K562 (cell line): ENCODE measurements around the gene BTBD16. TPM values are rescaled to one million over a fixed set of nuclear protein-coding genes. Genes with fewer than 3 reads are reported as not detected.

Experiments
- ATAC-seq: fragments of 200-7000 bp; cut with Tn5 transposase; 3 replicates; pipeline ENCODE4 v1.9.1; 2020; ENCODE audit warnings: moderate library complexity
- BruUV-seq: library from RNA; stranded (reverse); fragments of 400-500 nt; replicated peaks from 2 replicates; lab custom pipeline; 2021; lab: Mats Ljungman, UMichigan
- CTCF ChIA-PET: fragments of 300-600 bp; formaldehyde crosslinking; extraction: SDS; loops from one replicate; lab custom pipeline; 2021; ENCODE audit warnings: low intra/inter-chr PET ratio; lab: Yijun Ruan, JAX
- POLR2A ChIA-PET: fragments of 300-600, 350-650 bp; sonication (Branson Sonifier 250); formaldehyde crosslinking; extraction: SDS; loops from one replicate; lab custom pipeline; 2021; ENCODE audit warnings: antibody characterized with exemption, inconsistent platforms; lab: Yijun Ruan, JAX
- DNase-seq, 4 experiments: peaks; one replicate each; pipeline versions ENCODE4 v3.0.0 to v3.0.0-alpha.2; 2011 to 2018; ENCODE audit warnings: low spot score in 3 of 4, mixed read lengths in 3 of 4; ENCODE audit errors: extremely low read depth in 1 of 4
- FAIRE-seq: peaks from 2 replicates; lab custom pipeline; 2011; peaks lifted over from hg19 to GRCh38; lab: Jason Lieb, UNC
- H2AFZ ChIP-seq: 2 replicates; pipeline ENCODE4 v1.6.0; 2011; ENCODE audit warnings: low read depth, low read length, control low read depth, inconsistent platforms
- H3K27ac ChIP-seq: fragments of 200-600 bp; 3 replicates; pipeline ENCODE4 v1.8.0; 2011; ENCODE audit warnings: low read depth, mild to moderate bottlenecking, control low read depth, inconsistent platforms, low read length, moderate library complexity, mixed read lengths; ENCODE audit errors: extremely low read depth
- H3K27me3 ChIP-seq, 2 experiments: fragments of 300-600 bp in 1 of 2; 2 replicates in 1 of 2; 3 replicates in 1 of 2; pipeline versions ENCODE4 v1.6.0 to v1.8.0; 2011; ENCODE audit warnings: inconsistent platforms in 2 of 2, low read length in 2 of 2, mild to moderate bottlenecking in 1 of 2, mixed read lengths in 1 of 2, moderate library complexity in 1 of 2; ENCODE audit not compliant: control insufficient read depth in 2 of 2, insufficient read depth in 2 of 2
- H3K36me3 ChIP-seq: fragments of 300-600 bp; 3 replicates; pipeline ENCODE4 v1.8.0; 2011; ENCODE audit warnings: mild to moderate bottlenecking, low read length, inconsistent platforms; ENCODE audit not compliant: control insufficient read depth, insufficient read depth
- H3K4me1 ChIP-seq, 2 experiments: fragments of 200-600 bp in 1 of 2; replicated peaks in 1 of 2; 2 replicates in 1 of 2; 3 replicates in 1 of 2; pipeline versions ENCODE4 v1.5.1 to v1.8.0; 2011; ENCODE audit warnings: inconsistent platforms in 2 of 2, low read length in 2 of 2, mild to moderate bottlenecking in 1 of 2, mixed read lengths in 1 of 2, moderate library complexity in 1 of 2; ENCODE audit not compliant: control insufficient read depth in 2 of 2, insufficient read depth in 2 of 2
- H3K4me2 ChIP-seq: 2 replicates; pipeline ENCODE4 v1.6.1; 2011; ENCODE audit warnings: low read length, control low read depth, inconsistent platforms, mixed read lengths; ENCODE audit not compliant: insufficient read depth
- H3K4me3 ChIP-seq: fragments of 200-600 bp; sonication (generic), shearing (Covaris generic); 2 replicates; pipeline ENCODE4 v1.5.1; 2016; ENCODE audit warnings: control low read depth, inconsistent platforms
- H3K79me2 ChIP-seq: fragments of 200-600 bp; 3 replicates; pipeline ENCODE4 v1.8.0; 2011; ENCODE audit warnings: low read length, inconsistent platforms; ENCODE audit not compliant: control insufficient read depth, insufficient read depth
- H3K9ac ChIP-seq, 2 experiments: 2 replicates each; pipeline versions ENCODE4 v1.6.0 to v1.6.1; 2011; ENCODE audit warnings: low read depth in 2 of 2, low read length in 2 of 2, control low read depth in 1 of 2, inconsistent platforms in 1 of 2, mild to moderate bottlenecking in 1 of 2, mixed read lengths in 1 of 2; ENCODE audit not compliant: insufficient read depth in 1 of 2
- H3K9me1 ChIP-seq: one replicate; pipeline ENCODE4 v1.6.0; 2011; ENCODE audit warnings: inconsistent platforms, mild to moderate bottlenecking, low read length, moderate library complexity; ENCODE audit not compliant: control insufficient read depth, insufficient read depth
- H3K9me3 ChIP-seq: replicated peaks from 2 replicates; pipeline ENCODE4 v1.5.1; 2011; ENCODE audit warnings: low read depth, low read length, inconsistent platforms; ENCODE audit not compliant: control insufficient read depth, insufficient read depth
- H4K20me1 ChIP-seq: replicated peaks from 2 replicates; pipeline ENCODE4 v1.6.1; 2011; ENCODE audit warnings: low read length, inconsistent platforms, mixed read lengths; ENCODE audit not compliant: control insufficient read depth, insufficient read depth
- ATF3 ChIP-seq, 2 experiments: fragments of 450-650 bp in 1 of 2; sonication (generic) in 1 of 2; formaldehyde crosslinking in 1 of 2; IDR thresholded peaks in 1 of 2; conservative IDR thresholded peaks in 1 of 2; 2 replicates each; pipeline versions ENCODE4 v1.6.1 to v1.8.1; 2016 to 2023; ENCODE audit warnings: mild to moderate bottlenecking in 2 of 2, moderate library complexity in 2 of 2, inconsistent platforms in 1 of 2, missing genetic modification reagents in 1 of 2
- ESRRB ChIP-seq: fragments of 250-450 bp; sonication (Bioruptor Pico); IDR thresholded peaks from 2 replicates; pipeline ENCODE4 v1.5.0; 2020; ENCODE audit warnings: mild to moderate bottlenecking, moderate library complexity, borderline replicate concordance
- HMG20B ChIP-seq: fragments of 250-450 bp; sonication (Bioruptor Pico); IDR thresholded peaks from 2 replicates; pipeline ENCODE4 v1.5.0; 2021; ENCODE audit warnings: mild to moderate bottlenecking
- HMGN3 ChIP-seq: IDR thresholded peaks from 2 replicates; pipeline ENCODE4 v1.6.1; 2011; ENCODE audit warnings: borderline replicate concordance, low read depth, mild to moderate bottlenecking, mixed read lengths, low read length; ENCODE audit not compliant: insufficient read length; ENCODE audit errors: extremely low read depth
- JUNB ChIP-seq: fragments of 450-650 bp; formaldehyde crosslinking; conservative IDR thresholded peaks from 2 replicates; pipeline ENCODE4 v1.4.0; 2020; ENCODE audit warnings: mild to moderate bottlenecking
- KLF13 ChIP-seq: fragments of 450-650 bp; IDR thresholded peaks from 2 replicates; pipeline ENCODE4 v1.6.1; 2016; ENCODE audit warnings: missing genetic modification characterization, low read depth, mild to moderate bottlenecking, missing compliant biosample characterization, moderate library complexity, borderline replicate concordance
- MCM7 ChIP-seq, 2 experiments: fragments of 450-650 bp; IDR thresholded peaks; 2 replicates each; pipeline ENCODE4 v1.6.1; 2016 to 2018
- NRF1 ChIP-seq, 2 experiments: fragments of 450-650 bp; IDR thresholded peaks in 1 of 2; conservative IDR thresholded peaks in 1 of 2; 2 replicates each; pipeline ENCODE4 v1.6.1; 2014; ENCODE audit warnings: mild to moderate bottlenecking in 2 of 2
- RBM22 ChIP-seq: fragments of 200-400 bp; formaldehyde crosslinking; IDR thresholded peaks from 2 replicates; pipeline ENCODE4 v1.6.1; 2018; ENCODE audit warnings: low read length, low read depth; ENCODE audit not compliant: poor library complexity, severe bottlenecking
- SIN3B ChIP-seq: fragments of 450-650 bp; IDR thresholded peaks from 2 replicates; pipeline ENCODE4 v1.6.1; 2017; ENCODE audit warnings: low read depth, mild to moderate bottlenecking, moderate library complexity
- TAF15 ChIP-seq: fragments of 200-400 bp; formaldehyde crosslinking; IDR thresholded peaks from 2 replicates; pipeline ENCODE4 v1.6.1; 2017; ENCODE audit warnings: mild to moderate bottlenecking, low read depth, low read length, moderate library complexity
- ZFP36 ChIP-seq: fragments of 150-350 bp; IDR thresholded peaks from 2 replicates; pipeline ENCODE4 v1.6.1; 2018; ENCODE audit warnings: low read length, low read depth; ENCODE audit not compliant: partially characterized antibody
- ZFX ChIP-seq: sonication (generic); formaldehyde crosslinking; IDR thresholded peaks from 2 replicates; pipeline ENCODE4 v1.8.0; 2022; ENCODE audit warnings: mild to moderate bottlenecking, missing genetic modification reagents, moderate library complexity
- ZNF175 ChIP-seq: fragments of 200-800 bp; sonication (Bioruptor generic); IDR thresholded peaks from 2 replicates; pipeline ENCODE4 v1.6.1; 2016; ENCODE audit warnings: low read depth, mild to moderate bottlenecking, missing genetic modification characterization, missing compliant biosample characterization
- ZNF324 ChIP-seq: fragments of 250-450 bp; sonication (Bioruptor Pico); IDR thresholded peaks from 2 replicates; pipeline ENCODE4 v1.4.0; 2020; ENCODE audit warnings: mild to moderate bottlenecking
- ZNF384 ChIP-seq: IDR thresholded peaks from 2 replicates; pipeline ENCODE4 v1.6.1; 2012; ENCODE audit warnings: low read depth, low read length, improper control_type of control experiment
- ZNF668 ChIP-seq: fragments of 250-450 bp; sonication (Bioruptor Pico); IDR thresholded peaks from 2 replicates; pipeline ENCODE4 v1.8.0; 2022; ENCODE audit warnings: mild to moderate bottlenecking, inconsistent platforms
- ZZZ3 ChIP-seq: fragments of 450-650 bp; IDR thresholded peaks from 2 replicates; pipeline ENCODE4 v1.6.1; 2016; ENCODE audit warnings: antibody characterized with exemption, mild to moderate bottlenecking, moderate library complexity
- WGBS: fragments of 100-300 bp; shearing (Covaris generic); methylation state at CpG from one replicate; pipeline ENCODE4 v1.1.6; 2016; ENCODE audit warnings: low coverage, mixed read lengths; ENCODE audit not compliant: insufficient coverage; ENCODE audit errors: missing lambda C conversion rate; 5-methylcytosine and 5-hydroxymethylcytosine counted together
- in situ Hi-C: fragments of 300-500 bp; cut with MboI; formaldehyde crosslinking; loops from 4 replicates; pipeline ENCODE4 v1.15.0; 2018; ENCODE audit warnings: inconsistent platforms, mixed read lengths
- intact Hi-C: fragments of 100-400 bp; cut with micrococcal nuclease; formaldehyde crosslinking; loops from 2 replicates; pipeline ENCODE4 v1.14.2; 2022
- polyA plus RNA-seq, 8 experiments: library from polyadenylated mRNA; depleted of rRNA in 4 of 8; stranded (reverse) in 5 of 8; unstranded in 3 of 8; fragments of >200 nt; fragmentation: Nextera tagmentation in 2 of 8; fragmentation: Illumina TruSeq in 1 of 8; extraction: Ambion mirVana in 2 of 8; extraction: Trizol in 1 of 8; gene quantifications; 2 replicates each; pipeline versions ENCODE4 v1.2.1 to v1.2.3, GENCODE V29; 2011 to 2014; ENCODE audit warnings: inconsistent platforms in 1 of 8, missing spikeins in 1 of 8
- total RNA-seq, 7 experiments: library from RNA; depleted of rRNA in 6 of 7; stranded (reverse); fragments of >200 nt in 6 of 7; fragmentation: Illumina TruSeq in 2 of 7; extraction: Trizol in 2 of 7; gene quantifications; 2 replicates each; pipeline versions ENCODE4 v1.2.1 to v1.2.3, GENCODE V29; 2011 to 2021; ENCODE audit warnings: low replicate concordance in 1 of 7
- TF ChIP-seq, protein P1 (sequence below), 2 experiments: IDR thresholded peaks; 2 replicates each; pipeline ENCODE4 v1.6.1; 2011; ENCODE audit warnings: borderline replicate concordance in 1 of 2, control low read depth in 1 of 2, low read depth in 1 of 2, low read length in 1 of 2, mild to moderate bottlenecking in 1 of 2, mixed read lengths in 1 of 2, moderate library complexity in 1 of 2; ENCODE audit not compliant: insufficient read depth in 1 of 2, insufficient read length in 1 of 2, poor library complexity in 1 of 2, severe bottlenecking in 1 of 2; ENCODE audit errors: extremely low read depth in 1 of 2

BTBD16 gene
- total and polyA plus RNA-seq, 9 of the 15 experiments (the other 6 are each of a cell fraction or from before 2014, with no cell fraction given) = 0.11 TPM; not detected in 8

DNA sequence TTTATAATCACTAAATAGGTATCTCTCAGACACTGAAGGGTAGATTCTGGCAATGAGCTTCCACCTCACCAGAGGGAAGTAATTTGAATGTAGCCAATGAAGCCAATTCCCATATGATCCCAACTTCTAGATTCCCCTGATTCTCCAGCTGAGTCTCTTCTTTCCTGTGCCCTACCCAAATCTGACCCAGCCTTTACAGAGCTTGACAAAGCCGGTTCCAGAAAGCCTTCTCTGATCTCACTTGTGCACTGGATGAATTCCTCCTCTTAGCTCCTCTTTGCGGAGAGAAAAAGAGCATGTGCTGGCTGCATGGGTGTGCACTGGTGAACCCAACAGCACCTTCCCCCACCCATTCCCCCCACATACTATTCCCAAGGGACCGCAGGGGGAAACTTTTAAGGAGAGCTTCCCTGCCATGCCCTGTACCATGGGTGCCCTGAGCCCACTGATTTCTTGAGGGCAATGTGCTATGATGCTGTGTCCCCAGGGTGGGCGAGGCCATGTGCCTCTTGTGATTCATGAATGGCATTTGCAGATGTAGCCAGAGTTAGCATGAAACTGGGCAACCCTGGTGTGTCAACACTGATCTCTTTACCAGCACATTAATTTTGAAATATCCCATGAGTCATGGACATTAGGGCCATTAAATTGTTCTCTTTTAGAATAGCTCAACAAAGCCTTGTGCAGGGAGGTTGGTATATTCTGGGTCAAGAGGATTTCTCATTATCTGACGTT lies 53.0 kb downstream of the BTBD16 start:
- ChIA-PET CTCF (no interaction called here), POLR2A (no interaction called here)
- no TSS peak for BruUV-seq
- no peaks in the 10 kb centered on the region for H3K79me2 ChIP-seq
- FAIRE-seq (no peak), DNase-seq (no peak), ATAC-seq (no peak)
- no peaks in the 10 kb centered on the region for H4K20me1 ChIP-seq
- no peaks in the 10 kb centered on the region for H3K9me1 ChIP-seq
- H3K27me3 ChIP-seq = peaks cover 0 to 2% of the 10 kb centered on the region in 2 experiments; a peak in 2 of 5 replicates
- WGBS = 0% methylated on average over 3 of the region's 5 CpGs
- H3K4me1 ChIP-seq = no peaks in the 10 kb centered on the region
- no peak overlapping the region for H3K27ac ChIP-seq
- no peaks in the 10 kb centered on the region for H3K36me3 ChIP-seq
- intact Hi-C loops = no loop called here
- no peaks in the 10 kb centered on the region for H3K9me3 ChIP-seq
- H3K9ac ChIP-seq = no peak overlapping the region
- H3K4me2 ChIP-seq = no peak overlapping the region
- TF ChIP-seq JUNB (CRISPR knock-in tag) (no peak), HMGN3 (no peak), MCM7 (IDR thresholded peaks at IDR 0.05) (no peak), ATF3 (IDR thresholded peaks at IDR 0.05) (no peak), ATF3 (CRISPR knock-in tag; conservative IDR thresholded peaks at IDR 0.05) (no peak), ZNF384 (no peak), KLF13 (no peak), ZFP36 (no peak), ZNF175 (CRISPR knock-in tag) (no peak), HMG20B (CRISPR knock-in tag) (no peak), ZFX (no peak), ESRRB (no peak), RBM22 (no peak), NRF1 (conservative IDR thresholded peaks at IDR 0.05 in 1 of 2, IDR thresholded peaks at IDR 0.05 in 1 of 2) (no peak), ZZZ3 (no peak), ZNF324 (CRISPR knock-in tag) (no peak), SIN3B (no peak), ZNF668 (no peak), TAF15 (no peak)
- TF ChIP-seq, protein P1, sequence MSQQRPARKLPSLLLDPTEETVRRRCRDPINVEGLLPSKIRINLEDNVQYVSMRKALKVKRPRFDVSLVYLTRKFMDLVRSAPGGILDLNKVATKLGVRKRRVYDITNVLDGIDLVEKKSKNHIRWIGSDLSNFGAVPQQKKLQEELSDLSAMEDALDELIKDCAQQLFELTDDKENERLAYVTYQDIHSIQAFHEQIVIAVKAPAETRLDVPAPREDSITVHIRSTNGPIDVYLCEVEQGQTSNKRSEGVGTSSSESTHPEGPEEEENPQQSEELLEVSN (IDR thresholded peaks at IDR 0.05; ENCODE audit: borderline replicate concordance in 1 of 2, extremely low read depth in 1 of 2, insufficient read depth in 1 of 2, insufficient read length in 1 of 2, low read depth in 1 of 2, low read length in 1 of 2, poor library complexity in 1 of 2, severe bottlenecking in 1 of 2) = no peak
- H3K4me3 ChIP-seq = no peak overlapping the region
- in situ Hi-C loops = no loop called here
- H2AFZ ChIP-seq = no peak overlapping the region
